ENCODE measurements around the gene ALG12.
A peak's percentile ranks its signal among the peaks of the same experiment; 100 is the strongest.

Gene ALG12

DNA sequence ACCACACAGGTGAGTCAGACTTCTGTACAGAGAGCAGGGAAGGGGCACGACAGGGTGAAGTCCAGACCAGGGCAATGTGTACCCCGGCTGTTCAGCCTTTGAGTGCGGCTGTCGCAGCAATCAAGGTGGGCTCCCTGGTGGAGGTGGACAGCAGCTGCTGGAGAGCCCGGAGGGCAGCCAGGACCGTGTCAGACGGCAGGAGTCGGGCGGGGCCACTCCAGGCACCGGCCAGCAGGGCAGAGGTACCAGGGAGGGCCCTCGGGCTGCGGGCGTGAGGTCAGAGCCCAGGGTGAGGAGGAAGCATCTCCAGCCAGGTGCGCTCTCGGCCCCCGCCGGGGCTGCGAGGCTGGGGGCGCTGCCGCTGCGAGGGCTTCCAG lies 41.5 kb upstream of the ALG12 start:
- Histone ChIP-seq H3F3A (ENCODE audit: insufficient read depth) (0 out of 2 replicates have a peak, but pooled peaks cover 4% of the 10 kb centered on the region), H3K27ac (ENCODE audit: low read depth, low read length) (peak overlapping the region; percentile 83), H3K4me3 (ENCODE audit: insufficient read depth, low read length, poor library complexity, severe bottlenecking) (peak overlapping the region; percentile 46), H3K9me3 (ENCODE audit: insufficient read depth, low read length) (no peaks in the 10 kb centered on the region), H3K79me2 (ENCODE audit: insufficient read depth, low read length) (peaks cover 31% of the 10 kb centered on the region), H3K9me2 (replicated peaks; ENCODE audit: insufficient read depth, low read length) (no peaks in the 10 kb centered on the region), H3K4me2 (ENCODE audit: low read depth, low read length, poor library complexity, severe bottlenecking) (peak overlapping the region; percentile 73), H2AFZ (ENCODE audit: low read depth, low read length, severe bottlenecking) (no peak overlapping the region), H3K36me3 (ENCODE audit: low read length) (no peaks in the 10 kb centered on the region; the same call in 1 of the 2 replicates), H4K20me1 (ENCODE audit: low read depth, low read length) (peaks cover 3% of the 10 kb centered on the region; the same call in 1 of the 2 replicates), H3K9ac (ENCODE audit: low read length) (peak overlapping the region; percentile 86), H3K27me3 (ENCODE audit: low read length) (no peaks in the 10 kb centered on the region)
- TF ChIP-seq, protein P1, sequence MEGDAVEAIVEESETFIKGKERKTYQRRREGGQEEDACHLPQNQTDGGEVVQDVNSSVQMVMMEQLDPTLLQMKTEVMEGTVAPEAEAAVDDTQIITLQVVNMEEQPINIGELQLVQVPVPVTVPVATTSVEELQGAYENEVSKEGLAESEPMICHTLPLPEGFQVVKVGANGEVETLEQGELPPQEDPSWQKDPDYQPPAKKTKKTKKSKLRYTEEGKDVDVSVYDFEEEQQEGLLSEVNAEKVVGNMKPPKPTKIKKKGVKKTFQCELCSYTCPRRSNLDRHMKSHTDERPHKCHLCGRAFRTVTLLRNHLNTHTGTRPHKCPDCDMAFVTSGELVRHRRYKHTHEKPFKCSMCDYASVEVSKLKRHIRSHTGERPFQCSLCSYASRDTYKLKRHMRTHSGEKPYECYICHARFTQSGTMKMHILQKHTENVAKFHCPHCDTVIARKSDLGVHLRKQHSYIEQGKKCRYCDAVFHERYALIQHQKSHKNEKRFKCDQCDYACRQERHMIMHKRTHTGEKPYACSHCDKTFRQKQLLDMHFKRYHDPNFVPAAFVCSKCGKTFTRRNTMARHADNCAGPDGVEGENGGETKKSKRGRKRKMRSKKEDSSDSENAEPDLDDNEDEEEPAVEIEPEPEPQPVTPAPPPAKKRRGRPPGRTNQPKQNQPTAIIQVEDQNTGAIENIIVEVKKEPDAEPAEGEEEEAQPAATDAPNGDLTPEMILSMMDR (IDR thresholded peaks at IDR 0.05; ENCODE audit: insufficient read depth, low read length, poor library complexity, severe bottlenecking): no peak
- no peak for TF ChIP-seq EZH2phosphoT487 (conservative IDR thresholded peaks at IDR 0.05; ENCODE audit: low read length)

DNA sequence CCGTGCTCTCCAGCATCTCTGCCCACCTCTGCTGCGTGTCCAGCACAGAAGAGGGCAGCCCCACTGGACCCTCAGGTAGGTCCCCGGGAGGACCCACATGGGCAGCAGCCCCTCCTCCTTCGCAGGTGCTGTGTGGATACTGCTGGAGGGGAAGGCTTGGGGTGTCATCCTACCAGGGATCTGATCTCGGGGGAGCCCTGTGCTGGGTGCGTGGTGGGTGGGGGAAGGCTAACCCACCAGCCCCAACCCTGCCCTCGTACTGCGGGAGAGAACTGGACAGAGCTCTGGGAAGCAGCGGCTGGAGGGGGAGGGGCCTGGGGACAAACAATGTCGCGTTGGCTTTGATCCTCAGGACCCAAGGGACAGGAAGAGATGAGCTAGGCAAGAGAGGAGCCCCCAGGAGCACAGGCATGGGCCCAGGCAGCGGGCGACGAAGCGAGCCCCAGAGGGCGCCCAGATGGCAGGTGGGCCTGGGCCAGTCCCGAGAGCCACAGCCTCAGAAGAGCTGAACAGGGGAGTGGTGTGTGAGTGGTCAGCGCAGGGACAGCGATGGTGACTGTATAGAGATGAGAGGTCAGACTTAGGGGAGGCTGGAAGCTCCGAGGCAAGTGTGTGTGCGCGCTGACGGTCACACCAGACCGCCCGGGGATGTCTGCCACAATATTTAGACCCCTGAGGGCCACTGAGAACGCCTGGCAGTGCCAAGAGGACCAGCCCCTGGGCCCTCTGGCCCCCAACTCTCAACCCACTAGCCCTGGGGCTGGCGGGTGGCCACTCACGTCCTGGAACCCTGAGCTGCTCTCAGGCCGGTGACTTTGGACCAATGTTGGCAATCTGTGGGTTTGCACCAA lies 40.9 kb upstream of the ALG12 start:
- Histone ChIP-seq H3K9ac (ENCODE audit: low read length) (peak overlapping the region; percentile 86), H3F3A (ENCODE audit: insufficient read depth) (0 out of 2 replicates have a peak, but pooled peaks cover 4% of the 10 kb centered on the region), H3K27me3 (ENCODE audit: low read length) (no peaks in the 10 kb centered on the region), H3K9me2 (replicated peaks; ENCODE audit: insufficient read depth, low read length) (no peaks in the 10 kb centered on the region), H3K4me2 (ENCODE audit: low read depth, low read length, poor library complexity, severe bottlenecking) (peak overlapping the region; percentile 73), H3K27ac (ENCODE audit: low read depth, low read length) (0 out of 2 replicates have a peak overlapping the region, but pooled peaks have one; percentile 83), H2AFZ (ENCODE audit: low read depth, low read length, severe bottlenecking) (no peak overlapping the region), H3K36me3 (ENCODE audit: low read length) (no peaks in the 10 kb centered on the region; the same call in 1 of the 2 replicates), H3K9me3 (ENCODE audit: insufficient read depth, low read length) (no peaks in the 10 kb centered on the region), H3K79me2 (ENCODE audit: insufficient read depth, low read length) (peaks cover 31% of the 10 kb centered on the region), H3K4me3 (ENCODE audit: insufficient read depth, low read length, poor library complexity, severe bottlenecking) (peak overlapping the region; percentile 46), H4K20me1 (ENCODE audit: low read depth, low read length) (peaks cover 3% of the 10 kb centered on the region; the same call in 1 of the 2 replicates)
- TF ChIP-seq EZH2phosphoT487 (conservative IDR thresholded peaks at IDR 0.05; ENCODE audit: low read length): no peak
- TF ChIP-seq, protein P1 (IDR thresholded peaks at IDR 0.05; ENCODE audit: insufficient read depth, low read length, poor library complexity, severe bottlenecking): no peak

- Histone ChIP-seq H4K20me1 (ENCODE audit: low read depth, low read length) (peaks cover 3% of the 10 kb centered on the region; the same call in 1 of the 2 replicates), H3K9ac (ENCODE audit: low read length) (no peak overlapping the region), H3F3A (ENCODE audit: insufficient read depth) (no peaks in the 10 kb centered on the region), H3K4me2 (ENCODE audit: low read depth, low read length, poor library complexity, severe bottlenecking) (no peak overlapping the region), H3K9me3 (ENCODE audit: insufficient read depth, low read length) (no peaks in the 10 kb centered on the region), H3K9me2 (replicated peaks; ENCODE audit: insufficient read depth, low read length) (no peaks in the 10 kb centered on the region), H3K36me3 (ENCODE audit: low read length) (no peaks in the 10 kb centered on the region; the same call in 1 of the 2 replicates), H2AFZ (ENCODE audit: low read depth, low read length, severe bottlenecking) (no peak overlapping the region), H3K79me2 (ENCODE audit: insufficient read depth, low read length) (peaks cover 24% of the 10 kb centered on the region), H3K4me3 (ENCODE audit: insufficient read depth, low read length, poor library complexity, severe bottlenecking) (no peak overlapping the region), H3K27me3 (ENCODE audit: low read length) (no peaks in the 10 kb centered on the region), H3K27ac (ENCODE audit: low read depth, low read length) (no peak overlapping the region)
- TF ChIP-seq, protein P1 (IDR thresholded peaks at IDR 0.05; ENCODE audit: insufficient read depth, low read length, poor library complexity, severe bottlenecking): no peak
- no peak for TF ChIP-seq EZH2phosphoT487 (conservative IDR thresholded peaks at IDR 0.05; ENCODE audit: low read length)
Observed at GRCh38 chr22:49958366-49958921, 40.2 kb upstream of the ALG12 start.

Data from SU-DHL-6 (cell line).